SK-N-SH treated with all-trans-retinoic acid at 6 μM for 48 hours (cell line): ENCODE data around the gene DGCR2.

ENCODE experiments used
- ATAC-seq: fragments of 200-7000 bp; cut with Tn5 transposase; 3 replicates; pipeline ENCODE4 v1.9.1; 2020; ENCODE audit warnings: mild to moderate bottlenecking, moderate library complexity
- ARNTL ChIP-seq: fragments of 450-650 bp; formaldehyde crosslinking; IDR thresholded peaks from 2 replicates; pipeline ENCODE4 v1.5.0; 2020; ENCODE audit warnings: low read depth, mild to moderate bottlenecking, moderate library complexity, borderline replicate concordance
- BACH2 ChIP-seq: fragments of 250-450 bp; sonication (Bioruptor Pico); IDR thresholded peaks from 2 replicates; pipeline ENCODE4 v1.9.0; 2021; ENCODE audit warnings: mild to moderate bottlenecking, borderline replicate concordance
- CSDC2 ChIP-seq: fragments of 250-450 bp; sonication (Bioruptor Pico); IDR thresholded peaks from 2 replicates; pipeline ENCODE4 v1.5.0; 2020; ENCODE audit warnings: mild to moderate bottlenecking, moderate library complexity
- ESRRG ChIP-seq: fragments of 250-450 bp; sonication (Bioruptor Pico); IDR thresholded peaks from 2 replicates; pipeline ENCODE4 v1.6.1; 2021; ENCODE audit warnings: mild to moderate bottlenecking
- GLIS3 ChIP-seq: fragments of 250-450 bp; sonication (Bioruptor Pico); IDR thresholded peaks from 2 replicates; pipeline ENCODE4 v1.5.0; 2020; ENCODE audit warnings: mild to moderate bottlenecking, moderate library complexity
- ISL1 ChIP-seq: fragments of 250-450 bp; sonication (Bioruptor Pico); IDR thresholded peaks from 2 replicates; pipeline ENCODE4 v2.1.2; 2022; ENCODE audit warnings: mild to moderate bottlenecking, moderate library complexity
- OSR1 ChIP-seq: fragments of 250-450 bp; sonication (Bioruptor Pico); IDR thresholded peaks from 2 replicates; pipeline ENCODE4 v1.8.0; 2022; ENCODE audit warnings: moderate library complexity, mild to moderate bottlenecking, inconsistent platforms
- PPARA ChIP-seq: fragments of 250-450 bp; sonication (Bioruptor Pico); IDR thresholded peaks from 2 replicates; pipeline ENCODE4 v1.5.0; 2020; ENCODE audit warnings: mild to moderate bottlenecking, borderline replicate concordance
- RARB ChIP-seq: fragments of 250-450 bp; sonication (Bioruptor Pico); IDR thresholded peaks from 2 replicates; pipeline ENCODE4 v1.8.0; 2021; ENCODE audit warnings: mild to moderate bottlenecking, moderate library complexity
- SNAI2 ChIP-seq: fragments of 250-450 bp; sonication (Bioruptor Pico); IDR thresholded peaks from 2 replicates; pipeline ENCODE4 v1.5.0; 2020; ENCODE audit warnings: mild to moderate bottlenecking, moderate library complexity
- TCF4 ChIP-seq: fragments of 250-450 bp; sonication (Bioruptor Pico); IDR thresholded peaks from 2 replicates; pipeline ENCODE4 v1.8.0; 2021; ENCODE audit warnings: mild to moderate bottlenecking, moderate library complexity, borderline replicate concordance
- TOX ChIP-seq: fragments of 250-450 bp; sonication (Bioruptor Pico); IDR thresholded peaks from 2 replicates; pipeline ENCODE4 v1.8.0; 2021; ENCODE audit warnings: mild to moderate bottlenecking, moderate library complexity, borderline replicate concordance
- ZC3H10 ChIP-seq: fragments of 250-450 bp; sonication (Bioruptor Pico); IDR thresholded peaks from 2 replicates; pipeline ENCODE4 v1.5.1; 2021; ENCODE audit warnings: mild to moderate bottlenecking, moderate library complexity
- ZFP3 ChIP-seq: fragments of 250-450 bp; sonication (Bioruptor Pico); IDR thresholded peaks from 2 replicates; pipeline ENCODE4 v1.5.0; 2020; ENCODE audit warnings: mild to moderate bottlenecking, moderate library complexity
- ZNF565 ChIP-seq: fragments of 450-650 bp; formaldehyde crosslinking; conservative IDR thresholded peaks from 2 replicates; pipeline ENCODE4 v1.5.0; 2020; ENCODE audit warnings: low read depth, mild to moderate bottlenecking, moderate library complexity
- ZNF70 ChIP-seq: fragments of 450-650 bp; formaldehyde crosslinking; IDR thresholded peaks from 2 replicates; pipeline ENCODE4 v1.5.0; 2020; ENCODE audit warnings: mild to moderate bottlenecking, moderate library complexity
- ZNF8 ChIP-seq: fragments of 450-650 bp; formaldehyde crosslinking; IDR thresholded peaks from 2 replicates; pipeline ENCODE4 v1.5.0; 2020; ENCODE audit warnings: mild to moderate bottlenecking, moderate library complexity
- TF ChIP-seq, protein P1 (sequence below): fragments of 250-450 bp; sonication (Bioruptor Pico); IDR thresholded peaks from 2 replicates; pipeline ENCODE4 v1.8.0; 2020; ENCODE audit warnings: mild to moderate bottlenecking, moderate library complexity, borderline replicate concordance
- TF ChIP-seq, protein P2 (sequence below): fragments of 250-450 bp; sonication (Bioruptor Pico); IDR thresholded peaks from 2 replicates; pipeline ENCODE4 v1.5.1; 2021; ENCODE audit warnings: mild to moderate bottlenecking, moderate library complexity
- TF ChIP-seq, protein P3 (sequence below): fragments of 250-450 bp; sonication (Bioruptor Pico); IDR thresholded peaks from 2 replicates; pipeline ENCODE4 v1.5.0; 2020; ENCODE audit warnings: mild to moderate bottlenecking, moderate library complexity
- TF ChIP-seq, protein P4 (sequence below): fragments of 250-450 bp; sonication (Bioruptor Pico); IDR thresholded peaks from 2 replicates; pipeline ENCODE4 v1.8.0; 2021; ENCODE audit warnings: low read depth, mild to moderate bottlenecking, moderate library complexity, borderline replicate concordance

DGCR2 gene

DNA sequence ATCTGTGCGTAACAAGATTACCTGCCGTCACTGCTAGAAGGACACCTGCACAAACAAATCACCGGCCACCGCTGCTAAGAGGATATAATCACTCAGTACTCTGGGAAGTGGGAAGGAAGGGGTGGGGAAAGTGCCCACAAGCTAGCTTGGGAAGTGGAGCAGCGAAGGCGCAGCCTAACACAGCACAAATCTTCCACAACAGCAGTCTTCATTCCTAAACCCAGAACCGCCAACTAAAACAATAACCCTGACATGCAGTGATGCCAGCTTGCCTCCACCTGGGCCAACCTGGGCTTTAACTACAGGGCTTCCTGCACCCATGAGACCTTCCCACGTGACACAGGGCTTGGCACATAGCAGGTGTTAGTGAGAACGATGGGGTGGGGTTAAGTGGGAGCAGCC is 5.1 kb downstream of the DGCR2 start:
- TF ChIP-seq ZC3H10 (CRISPR knock-in tag) = no peak
- no peak for TF ChIP-seq ISL1 (CRISPR knock-in tag)
- TF ChIP-seq, protein P1, sequence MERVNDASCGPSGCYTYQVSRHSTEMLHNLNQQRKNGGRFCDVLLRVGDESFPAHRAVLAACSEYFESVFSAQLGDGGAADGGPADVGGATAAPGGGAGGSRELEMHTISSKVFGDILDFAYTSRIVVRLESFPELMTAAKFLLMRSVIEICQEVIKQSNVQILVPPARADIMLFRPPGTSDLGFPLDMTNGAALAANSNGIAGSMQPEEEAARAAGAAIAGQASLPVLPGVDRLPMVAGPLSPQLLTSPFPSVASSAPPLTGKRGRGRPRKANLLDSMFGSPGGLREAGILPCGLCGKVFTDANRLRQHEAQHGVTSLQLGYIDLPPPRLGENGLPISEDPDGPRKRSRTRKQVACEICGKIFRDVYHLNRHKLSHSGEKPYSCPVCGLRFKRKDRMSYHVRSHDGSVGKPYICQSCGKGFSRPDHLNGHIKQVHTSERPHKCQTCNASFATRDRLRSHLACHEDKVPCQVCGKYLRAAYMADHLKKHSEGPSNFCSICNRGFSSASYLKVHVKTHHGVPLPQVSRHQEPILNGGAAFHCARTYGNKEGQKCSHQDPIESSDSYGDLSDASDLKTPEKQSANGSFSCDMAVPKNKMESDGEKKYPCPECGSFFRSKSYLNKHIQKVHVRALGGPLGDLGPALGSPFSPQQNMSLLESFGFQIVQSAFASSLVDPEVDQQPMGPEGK (CRISPR knock-in tag) = no peak
- TF ChIP-seq ZNF565 (CRISPR knock-in tag) = no peak
- TF ChIP-seq, protein P2, sequence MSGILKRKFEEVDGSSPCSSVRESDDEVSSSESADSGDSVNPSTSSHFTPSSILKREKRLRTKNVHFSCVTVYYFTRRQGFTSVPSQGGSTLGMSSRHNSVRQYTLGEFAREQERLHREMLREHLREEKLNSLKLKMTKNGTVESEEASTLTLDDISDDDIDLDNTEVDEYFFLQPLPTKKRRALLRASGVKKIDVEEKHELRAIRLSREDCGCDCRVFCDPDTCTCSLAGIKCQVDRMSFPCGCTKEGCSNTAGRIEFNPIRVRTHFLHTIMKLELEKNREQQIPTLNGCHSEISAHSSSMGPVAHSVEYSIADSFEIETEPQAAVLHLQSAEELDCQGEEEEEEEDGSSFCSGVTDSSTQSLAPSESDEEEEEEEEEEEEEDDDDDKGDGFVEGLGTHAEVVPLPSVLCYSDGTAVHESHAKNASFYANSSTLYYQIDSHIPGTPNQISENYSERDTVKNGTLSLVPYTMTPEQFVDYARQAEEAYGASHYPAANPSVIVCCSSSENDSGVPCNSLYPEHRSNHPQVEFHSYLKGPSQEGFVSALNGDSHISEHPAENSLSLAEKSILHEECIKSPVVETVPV (CRISPR knock-in tag) = no peak
- TF ChIP-seq, protein P3, sequence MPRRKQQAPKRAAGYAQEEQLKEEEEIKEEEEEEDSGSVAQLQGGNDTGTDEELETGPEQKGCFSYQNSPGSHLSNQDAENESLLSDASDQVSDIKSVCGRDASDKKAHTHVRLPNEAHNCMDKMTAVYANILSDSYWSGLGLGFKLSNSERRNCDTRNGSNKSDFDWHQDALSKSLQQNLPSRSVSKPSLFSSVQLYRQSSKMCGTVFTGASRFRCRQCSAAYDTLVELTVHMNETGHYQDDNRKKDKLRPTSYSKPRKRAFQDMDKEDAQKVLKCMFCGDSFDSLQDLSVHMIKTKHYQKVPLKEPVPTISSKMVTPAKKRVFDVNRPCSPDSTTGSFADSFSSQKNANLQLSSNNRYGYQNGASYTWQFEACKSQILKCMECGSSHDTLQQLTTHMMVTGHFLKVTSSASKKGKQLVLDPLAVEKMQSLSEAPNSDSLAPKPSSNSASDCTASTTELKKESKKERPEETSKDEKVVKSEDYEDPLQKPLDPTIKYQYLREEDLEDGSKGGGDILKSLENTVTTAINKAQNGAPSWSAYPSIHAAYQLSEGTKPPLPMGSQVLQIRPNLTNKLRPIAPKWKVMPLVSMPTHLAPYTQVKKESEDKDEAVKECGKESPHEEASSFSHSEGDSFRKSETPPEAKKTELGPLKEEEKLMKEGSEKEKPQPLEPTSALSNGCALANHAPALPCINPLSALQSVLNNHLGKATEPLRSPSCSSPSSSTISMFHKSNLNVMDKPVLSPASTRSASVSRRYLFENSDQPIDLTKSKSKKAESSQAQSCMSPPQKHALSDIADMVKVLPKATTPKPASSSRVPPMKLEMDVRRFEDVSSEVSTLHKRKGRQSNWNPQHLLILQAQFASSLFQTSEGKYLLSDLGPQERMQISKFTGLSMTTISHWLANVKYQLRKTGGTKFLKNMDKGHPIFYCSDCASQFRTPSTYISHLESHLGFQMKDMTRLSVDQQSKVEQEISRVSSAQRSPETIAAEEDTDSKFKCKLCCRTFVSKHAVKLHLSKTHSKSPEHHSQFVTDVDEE = no peak
- TF ChIP-seq, protein P4, sequence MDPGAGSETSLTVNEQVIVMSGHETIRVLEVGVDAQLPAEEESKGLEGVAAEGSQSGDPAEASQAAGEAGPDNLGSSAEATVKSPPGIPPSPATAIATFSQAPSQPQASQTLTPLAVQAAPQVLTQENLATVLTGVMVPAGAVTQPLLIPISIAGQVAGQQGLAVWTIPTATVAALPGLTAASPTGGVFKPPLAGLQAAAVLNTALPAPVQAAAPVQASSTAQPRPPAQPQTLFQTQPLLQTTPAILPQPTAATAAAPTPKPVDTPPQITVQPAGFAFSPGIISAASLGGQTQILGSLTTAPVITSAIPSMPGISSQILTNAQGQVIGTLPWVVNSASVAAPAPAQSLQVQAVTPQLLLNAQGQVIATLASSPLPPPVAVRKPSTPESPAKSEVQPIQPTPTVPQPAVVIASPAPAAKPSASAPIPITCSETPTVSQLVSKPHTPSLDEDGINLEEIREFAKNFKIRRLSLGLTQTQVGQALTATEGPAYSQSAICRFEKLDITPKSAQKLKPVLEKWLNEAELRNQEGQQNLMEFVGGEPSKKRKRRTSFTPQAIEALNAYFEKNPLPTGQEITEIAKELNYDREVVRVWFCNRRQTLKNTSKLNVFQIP (CRISPR knock-in tag) = no peak
- no peak for TF ChIP-seq CSDC2
- no peak for TF ChIP-seq ZNF8
- TF ChIP-seq ESRRG (CRISPR knock-in tag) = no peak
- no peak for TF ChIP-seq RARB (CRISPR knock-in tag)
- TF ChIP-seq BACH2 = no peak
- no peak for TF ChIP-seq ZNF70 (CRISPR knock-in tag)
- no peak for TF ChIP-seq SNAI2 (CRISPR knock-in tag)
- TF ChIP-seq GLIS3 (CRISPR knock-in tag) = no peak
- no peak for TF ChIP-seq ARNTL (CRISPR knock-in tag)
- no peak for ATAC-seq

DNA sequence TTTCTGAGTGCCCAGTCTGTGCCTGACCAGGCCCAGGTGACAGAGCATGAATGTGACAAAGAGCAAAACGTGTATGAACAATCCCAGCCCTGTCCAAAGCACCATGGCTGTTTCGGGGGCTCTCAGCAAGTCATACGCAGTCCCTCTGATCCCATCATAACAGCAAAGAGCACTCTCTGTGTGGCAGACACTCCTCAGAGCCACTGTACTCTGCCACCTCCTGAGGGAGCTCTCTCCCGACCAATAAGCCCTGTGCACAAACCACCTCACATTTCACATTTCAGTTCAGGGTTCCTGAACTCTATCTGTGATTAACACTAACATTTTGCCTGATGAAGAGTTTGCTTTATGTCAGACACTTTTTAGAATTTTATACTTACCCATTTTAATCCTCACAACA is 6.6 kb downstream of the DGCR2 start:
- no peak; the same call in 2 of the 3 replicates for ATAC-seq
- TF ChIP-seq SNAI2 (CRISPR knock-in tag) = no peak
- TF ChIP-seq CSDC2 = no peak
- TF ChIP-seq GLIS3 (CRISPR knock-in tag) = no peak
- TF ChIP-seq, protein P1 (CRISPR knock-in tag) = no peak
- no peak for TF ChIP-seq TCF4 (CRISPR knock-in tag)
- TF ChIP-seq ARNTL (CRISPR knock-in tag) = no peak
- no peak for TF ChIP-seq BACH2
- no peak for TF ChIP-seq ESRRG (CRISPR knock-in tag)
- TF ChIP-seq ZFP3 (CRISPR knock-in tag) = no peak
- TF ChIP-seq RARB (CRISPR knock-in tag) = no peak
- TF ChIP-seq ZNF565 (CRISPR knock-in tag) = no peak
- TF ChIP-seq, protein P2 (CRISPR knock-in tag) = no peak
- no peak for TF ChIP-seq TOX (CRISPR knock-in tag)
- no peak for TF ChIP-seq PPARA
- TF ChIP-seq, protein P3 = no peak
- TF ChIP-seq, protein P4 (CRISPR knock-in tag) = no peak
- TF ChIP-seq ZC3H10 (CRISPR knock-in tag) = no peak
- TF ChIP-seq ISL1 (CRISPR knock-in tag) = no peak
- no peak for TF ChIP-seq ZNF8
- TF ChIP-seq OSR1 (CRISPR knock-in tag) = no peak
